Measurements from ENCODE around the gene SEC61B. TPM values are rescaled to one million over a fixed set of nuclear protein-coding genes. Genes with fewer than 3 reads are reported as not detected.

Gene SEC61B
- total RNA-seq, 1 donor from 2014 or later: 203 TPM

DNA sequence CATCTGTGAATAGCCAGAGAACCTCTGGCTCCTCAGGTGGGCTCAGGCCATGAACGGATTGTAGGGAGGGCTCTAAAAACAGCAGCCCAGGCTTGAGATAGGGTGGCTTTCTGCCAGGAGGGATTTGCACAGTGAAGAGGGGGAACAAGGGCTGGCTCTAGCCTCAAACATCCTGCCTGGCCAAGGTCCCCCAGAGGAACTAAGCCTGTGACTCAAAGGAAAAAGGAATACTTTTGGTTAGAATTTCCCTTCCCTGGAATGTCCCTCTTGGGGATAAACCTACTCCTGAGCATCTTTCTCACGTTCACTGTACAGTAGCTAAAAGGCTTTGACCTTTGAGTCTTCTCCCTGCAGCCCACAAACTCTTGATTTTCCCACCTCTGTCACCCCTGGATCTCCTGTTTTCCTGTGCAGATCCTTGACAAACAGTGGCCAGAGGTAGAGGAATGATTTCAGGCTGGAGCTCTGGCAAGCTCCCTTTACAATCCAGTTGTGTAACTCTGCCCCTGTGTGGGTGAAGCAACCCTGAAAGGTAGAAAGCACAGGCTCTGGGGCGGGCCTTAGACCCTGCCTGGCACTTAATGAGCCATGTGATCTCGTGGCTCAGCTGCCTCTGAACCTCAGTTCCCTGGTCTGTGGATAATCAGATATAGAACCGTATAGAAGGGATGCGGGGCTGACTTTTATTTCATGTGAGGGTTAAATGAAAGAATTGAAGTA lies 17.4 kb downstream of the SEC61B start:
- Mint-ChIP-seq H3K36me3 (ENCODE audit: low read depth, unreplicated experiment) (peaks cover 9% of the 10 kb centered on the region), H3K4me3 (ENCODE audit: unreplicated experiment) (peak overlapping the region; percentile 47), H3K27ac (ENCODE audit: unreplicated experiment) (peak overlapping the region; percentile 64), H3K4me1 (ENCODE audit: unreplicated experiment) (peaks cover 25% of the 10 kb centered on the region), H3K27me3 (ENCODE audit: unreplicated experiment) (peaks cover 1% of the 10 kb centered on the region), H3K9me3 (ENCODE audit: unreplicated experiment) (no peaks in the 10 kb centered on the region)
- TF ChIP-seq, protein P1, sequence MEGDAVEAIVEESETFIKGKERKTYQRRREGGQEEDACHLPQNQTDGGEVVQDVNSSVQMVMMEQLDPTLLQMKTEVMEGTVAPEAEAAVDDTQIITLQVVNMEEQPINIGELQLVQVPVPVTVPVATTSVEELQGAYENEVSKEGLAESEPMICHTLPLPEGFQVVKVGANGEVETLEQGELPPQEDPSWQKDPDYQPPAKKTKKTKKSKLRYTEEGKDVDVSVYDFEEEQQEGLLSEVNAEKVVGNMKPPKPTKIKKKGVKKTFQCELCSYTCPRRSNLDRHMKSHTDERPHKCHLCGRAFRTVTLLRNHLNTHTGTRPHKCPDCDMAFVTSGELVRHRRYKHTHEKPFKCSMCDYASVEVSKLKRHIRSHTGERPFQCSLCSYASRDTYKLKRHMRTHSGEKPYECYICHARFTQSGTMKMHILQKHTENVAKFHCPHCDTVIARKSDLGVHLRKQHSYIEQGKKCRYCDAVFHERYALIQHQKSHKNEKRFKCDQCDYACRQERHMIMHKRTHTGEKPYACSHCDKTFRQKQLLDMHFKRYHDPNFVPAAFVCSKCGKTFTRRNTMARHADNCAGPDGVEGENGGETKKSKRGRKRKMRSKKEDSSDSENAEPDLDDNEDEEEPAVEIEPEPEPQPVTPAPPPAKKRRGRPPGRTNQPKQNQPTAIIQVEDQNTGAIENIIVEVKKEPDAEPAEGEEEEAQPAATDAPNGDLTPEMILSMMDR (IDR thresholded peaks at IDR 0.05; ENCODE audit: unreplicated experiment): no peak
- no peak for DNase-seq (ENCODE audit: low spot score)

DNA sequence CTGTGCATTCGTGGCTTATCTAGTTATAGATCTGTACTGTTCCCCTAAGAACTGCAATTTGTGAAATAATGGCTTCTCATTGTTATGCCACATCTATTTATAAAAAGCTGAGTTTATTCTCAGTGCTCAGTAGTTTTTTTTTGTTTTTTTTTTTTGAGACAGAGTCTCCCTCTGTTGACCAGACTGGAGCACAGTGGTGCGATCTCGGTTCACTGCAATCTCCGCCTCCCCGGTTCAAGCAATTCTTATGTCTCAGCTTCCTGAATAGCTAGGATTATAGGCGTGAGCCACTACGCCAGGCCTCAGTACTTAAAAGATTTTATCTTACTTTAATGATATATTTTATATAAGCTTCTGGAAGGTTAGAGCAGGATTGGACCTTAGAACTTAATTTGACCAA lies 19.0 kb downstream of the SEC61B start:
- Mint-ChIP-seq H3K4me3 (ENCODE audit: unreplicated experiment) (no peak overlapping the region), H3K36me3 (ENCODE audit: low read depth, unreplicated experiment) (peaks cover 9% of the 10 kb centered on the region), H3K27me3 (ENCODE audit: unreplicated experiment) (peaks cover 1% of the 10 kb centered on the region), H3K4me1 (ENCODE audit: unreplicated experiment) (peaks cover 24% of the 10 kb centered on the region), H3K9me3 (ENCODE audit: unreplicated experiment) (no peaks in the 10 kb centered on the region), H3K27ac (ENCODE audit: unreplicated experiment) (no peak overlapping the region)
- no peak for DNase-seq (ENCODE audit: low spot score)
- TF ChIP-seq, protein P1 (IDR thresholded peaks at IDR 0.05; ENCODE audit: unreplicated experiment): no peak

DNA sequence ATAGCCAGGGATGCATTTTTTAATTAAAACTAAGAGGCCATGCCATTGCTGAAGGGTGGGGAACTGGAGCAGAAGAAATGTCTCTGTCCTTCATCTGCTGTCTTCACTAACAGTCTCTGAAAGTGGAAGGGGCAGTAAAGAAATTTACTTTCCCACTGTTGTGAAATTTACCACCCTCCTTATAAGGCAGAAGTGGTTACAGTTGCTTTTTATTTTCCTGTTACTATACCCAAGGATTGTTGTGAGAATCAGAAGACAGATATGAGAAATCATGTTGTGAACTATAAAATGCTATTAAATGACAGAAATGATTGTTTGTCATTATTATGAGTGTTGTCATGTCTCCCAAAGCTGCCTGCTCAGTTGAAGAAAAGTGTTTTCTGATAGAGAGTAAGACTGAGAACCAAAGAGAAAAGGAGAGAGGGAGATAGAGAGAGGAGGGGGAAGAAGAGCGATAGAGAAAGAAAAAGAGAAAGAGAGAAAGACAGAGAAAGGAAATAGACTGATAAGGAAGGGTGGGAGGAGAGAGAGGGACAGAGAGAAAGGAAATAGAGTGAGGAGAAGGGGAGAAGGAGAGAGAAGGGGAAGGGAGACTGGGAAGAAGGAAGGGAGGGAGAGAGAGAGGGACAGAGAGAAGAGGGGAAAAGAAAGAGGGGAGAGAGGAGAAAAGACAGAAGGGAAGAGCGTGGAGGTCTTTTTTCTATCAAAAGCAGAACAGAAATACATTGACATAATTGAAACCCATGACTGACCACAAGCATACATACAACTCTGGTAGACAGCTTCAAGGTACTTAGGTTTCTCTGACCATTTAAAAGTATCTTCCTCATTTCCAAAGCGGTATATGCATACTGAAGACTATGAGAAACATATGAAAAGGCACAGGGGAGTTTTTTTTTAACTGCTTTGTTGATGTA lies 22.5 kb downstream of the SEC61B start:
- DNase-seq (ENCODE audit: low spot score): no peak
- Mint-ChIP-seq H3K36me3 (ENCODE audit: low read depth, unreplicated experiment) (peaks cover 2% of the 10 kb centered on the region), H3K4me3 (ENCODE audit: unreplicated experiment) (no peak overlapping the region), H3K27ac (ENCODE audit: unreplicated experiment) (peak overlapping the region; percentile 28), H3K27me3 (ENCODE audit: unreplicated experiment) (peaks cover 1% of the 10 kb centered on the region), H3K9me3 (ENCODE audit: unreplicated experiment) (no peaks in the 10 kb centered on the region), H3K4me1 (ENCODE audit: unreplicated experiment) (peaks cover 11% of the 10 kb centered on the region)
- TF ChIP-seq, protein P1 (IDR thresholded peaks at IDR 0.05; ENCODE audit: unreplicated experiment): no peak

DNA sequence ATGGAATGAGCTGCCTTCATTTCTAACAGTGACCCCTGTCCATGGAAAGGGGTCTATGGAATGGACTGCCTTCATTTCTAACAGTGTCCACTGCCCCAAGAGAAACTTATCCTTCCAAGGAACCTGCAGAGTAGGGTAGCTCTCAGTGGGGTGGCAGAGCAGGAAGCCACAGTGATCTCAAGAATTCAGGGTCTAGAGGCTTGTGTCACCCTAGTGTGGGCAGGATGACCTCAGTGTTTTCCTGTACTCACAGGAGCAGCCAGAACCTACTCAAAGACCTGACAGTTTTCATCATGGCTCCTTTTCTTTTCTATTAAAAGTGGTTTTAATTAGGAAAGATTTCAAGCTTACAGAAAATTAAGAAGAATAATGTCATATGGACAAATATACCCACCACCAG lies 27.5 kb downstream of the SEC61B start:
- Mint-ChIP-seq H3K27me3 (ENCODE audit: unreplicated experiment) (peaks cover 2% of the 10 kb centered on the region), H3K4me1 (ENCODE audit: unreplicated experiment) (peaks cover under 1% of the 10 kb centered on the region), H3K36me3 (ENCODE audit: low read depth, unreplicated experiment) (no peaks in the 10 kb centered on the region), H3K9me3 (ENCODE audit: unreplicated experiment) (no peaks in the 10 kb centered on the region), H3K4me3 (ENCODE audit: unreplicated experiment) (no peak overlapping the region), H3K27ac (ENCODE audit: unreplicated experiment) (no peak overlapping the region)
- DNase-seq (ENCODE audit: low spot score): no peak
- TF ChIP-seq, protein P1 (IDR thresholded peaks at IDR 0.05; ENCODE audit: unreplicated experiment): no peak

Measured in endothelial cell (in vitro differentiated cells).